Heart right ventricle (tissue), 16 donors: ENCODE data around the gene CARD11. TPM values are rescaled to one million over a fixed set of nuclear protein-coding genes. Genes with fewer than 3 reads are reported as not detected.

Source experiments
- ATAC-seq, 8 donors: fragments of 200-7000 bp; cut with Tn5 transposase; one replicate each; pipeline ENCODE4 v1.9.1; 2020; ENCODE audit warnings: mild to moderate bottlenecking in 8 of 8, moderate library complexity in 8 of 8, moderate number of reproducible peaks in 1 of 8
- DNase-seq, 2 donors: peaks; one replicate each; pipeline ENCODE4 v3.0.0-alpha.2; 2020
- H3K27ac ChIP-seq, 10 donors: fragments of 200-600 bp; sonication (generic) in 2 of 10; one replicate each; pipeline versions ENCODE4 v1.5.0 to v1.8.0; 2020 to 2022; ENCODE audit warnings: mild to moderate bottlenecking in 3 of 10
- H3K27me3 ChIP-seq, 7 donors: fragments of 200-600 bp; one replicate each; pipeline ENCODE4 v1.8.0; 2021 to 2022; ENCODE audit warnings: mild to moderate bottlenecking in 2 of 7
- H3K36me3 ChIP-seq, 9 donors: fragments of 200-600 bp; sonication (generic) in 1 of 9; one replicate each; pipeline versions ENCODE4 v1.5.0 to v1.8.0; 2020 to 2022; ENCODE audit warnings: mild to moderate bottlenecking in 2 of 9
- H3K4me1 ChIP-seq, 9 donors: fragments of 200-600 bp; sonication (generic) in 1 of 9; one replicate each; pipeline versions ENCODE4 v1.5.0 to v1.8.0; 2020 to 2022; ENCODE audit warnings: mild to moderate bottlenecking in 4 of 9
- H3K4me3 ChIP-seq, 10 donors: fragments of 200-600 bp; sonication (generic) in 2 of 10; one replicate each; pipeline versions ENCODE4 v1.5.0 to v1.8.0; 2020 to 2022; ENCODE audit warnings: mild to moderate bottlenecking in 7 of 10, moderate library complexity in 2 of 10
- H3K9me3 ChIP-seq, 11 donors: fragments of 200-600 bp in 10 of 11; sonication (generic) in 2 of 11; one replicate each; pipeline versions ENCODE4 v1.5.0 to v1.8.0; 2013 to 2022; ENCODE audit warnings: mild to moderate bottlenecking in 2 of 11, control low read depth in 1 of 11, moderate library complexity in 1 of 11
- WGBS, 2 donors: extraction: QIAGEN DNeasy Blood & Tissue Kit; methylation state at CpG; one replicate each; pipeline ENCODE4 v1.1.7; 2013; ENCODE audit warnings: inconsistent platforms in 1 of 2; 5-methylcytosine and 5-hydroxymethylcytosine counted together
- intact Hi-C, 10 donors: fragments of 100-400 bp; cut with DNase I; formaldehyde crosslinking; loops; one replicate each; pipeline versions ENCODE4 v1.11.1 to v1.14.2; 2022
- polyA plus RNA-seq, 2 donors: library from polyadenylated mRNA; stranded (reverse); fragments of 200-250 nt; gene quantifications; one replicate each; pipeline ENCODE4 v1.2.3, GENCODE V29; 2013
- total RNA-seq, 10 donors: library from RNA; stranded (reverse); fragmentation: NEBNext Ultra II Directional in 3 of 10; extraction: Animal tissue kit (Norgen Biotek cat#: 25700) in 3 of 10; gene quantifications; one replicate each; pipeline versions ENCODE4 v1.2.1 to v1.2.4, GENCODE V29; 2021 to 2023
- TF ChIP-seq, protein P1 (sequence below), 9 donors: fragments of 200-600 bp; sonication (generic) in 2 of 9; IDR thresholded peaks; one replicate each; pipeline versions ENCODE4 v1.5.0 to v1.8.0; 2021 to 2022; ENCODE audit warnings: antibody characterized with exemption in 9 of 9, mild to moderate bottlenecking in 5 of 9, moderate library complexity in 1 of 9
- donor health status: Arrhythmogenic right ventricular cardiomyopathy.
- donor health status: ischemic (EF 13 %, LVEDD 7.1; RV severe dilation, severe dysfunction).
- donor health status: healthy with polysubstance abuse.
- donor health status: DM: no; HTN: yes; CAD: no.
- donor health status: DM: no; HTN: no; CAD: no.
- donor health status: ischemic (EF 25% LVEDD 6.9; RV normal size, moderate dysfunction).
- donor health status: ischemic (EF 25% LVEDD 5.7; RV mildly dilated, moderate dysfunction).
- donor health status: healthy.
- donor health status: DM: yes; HTN: yes; CAD: no.
- donor health status: Ischemic cardiomyopathy.
- donor health status: ischemic (EF 35%, LVEDD 5.7; RV mildly dilated, moderate dysfunction).
- donor health status: nonischemic (EF 11% LVEDD 7.7; RV severe dilation, severe dysfunction).
- donor health status: DM: yes; HTN: yes; CAD: no.
- donor health status: PGD.
- donor health status: ischemic (EF 29% LVEDD 5.4; RV normal size, mild dysfunction).
- donor health status: nonischemic (EF 23%, LVEDD 6.1; RV moderate dilation, normal function).

CARD11 gene
- total and polyA plus RNA-seq, 12 donors = 0.14 to 1.7 (median 0.30) TPM; not detected in 1

DNA sequence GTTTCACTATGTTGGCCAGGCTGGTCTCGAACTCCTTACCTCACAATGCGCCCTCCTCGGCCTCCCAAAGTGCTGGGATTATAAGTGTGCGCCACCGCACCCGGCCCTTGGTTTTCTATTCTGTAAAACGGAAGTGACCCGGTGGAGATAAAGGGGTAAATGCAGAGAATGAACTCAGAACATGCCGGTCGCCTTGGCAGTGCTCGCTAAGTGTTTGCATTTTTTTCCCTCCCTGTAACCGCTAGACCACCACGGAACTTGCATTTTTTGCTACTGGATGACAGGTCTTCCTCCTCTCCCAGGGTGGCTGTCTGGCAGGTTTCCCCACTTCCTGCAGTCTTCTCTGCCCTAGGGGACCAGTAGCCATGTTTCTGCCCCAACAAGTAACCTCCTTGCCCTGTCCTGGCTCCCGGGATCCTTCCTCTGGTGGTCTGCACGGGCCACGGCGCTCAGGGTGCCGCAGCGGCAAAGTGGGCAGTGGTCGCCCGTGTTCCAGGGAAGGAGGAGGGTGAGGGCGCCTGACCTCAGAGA, 180.8 kb downstream of the CARD11 start:
- WGBS, 2 donors = 81 to 87% methylated on average over 22 of the region's 22 CpGs
- ATAC-seq = peak in 3 of 8 donors; percentile 2 to 26 (median 13)
- DNase-seq = no peak
- intact Hi-C loops = loop anchor here in 2 of 10 donors (5.0 to 10.0 kb wide), 4 partner anchors 101 to 1034 kb away; partner anchors contain the start of gene SDK1 (in 1 of the 2)
- Histone ChIP-seq H3K4me1 (peaks cover 0 to 31% (median 20%) of the 10 kb centered on the region in 9 donors), H3K4me3 (peak overlapping the region in 5 of 10 donors; percentile 20 to 29 (median 26)), H3K36me3 (no peaks in the 10 kb centered on the region), H3K27me3 (no peaks in the 10 kb centered on the region), H3K9me3 (no peaks in the 10 kb centered on the region), H3K27ac (peak overlapping the region; percentile 64 to 96 (median 88))
- TF ChIP-seq, protein P1, sequence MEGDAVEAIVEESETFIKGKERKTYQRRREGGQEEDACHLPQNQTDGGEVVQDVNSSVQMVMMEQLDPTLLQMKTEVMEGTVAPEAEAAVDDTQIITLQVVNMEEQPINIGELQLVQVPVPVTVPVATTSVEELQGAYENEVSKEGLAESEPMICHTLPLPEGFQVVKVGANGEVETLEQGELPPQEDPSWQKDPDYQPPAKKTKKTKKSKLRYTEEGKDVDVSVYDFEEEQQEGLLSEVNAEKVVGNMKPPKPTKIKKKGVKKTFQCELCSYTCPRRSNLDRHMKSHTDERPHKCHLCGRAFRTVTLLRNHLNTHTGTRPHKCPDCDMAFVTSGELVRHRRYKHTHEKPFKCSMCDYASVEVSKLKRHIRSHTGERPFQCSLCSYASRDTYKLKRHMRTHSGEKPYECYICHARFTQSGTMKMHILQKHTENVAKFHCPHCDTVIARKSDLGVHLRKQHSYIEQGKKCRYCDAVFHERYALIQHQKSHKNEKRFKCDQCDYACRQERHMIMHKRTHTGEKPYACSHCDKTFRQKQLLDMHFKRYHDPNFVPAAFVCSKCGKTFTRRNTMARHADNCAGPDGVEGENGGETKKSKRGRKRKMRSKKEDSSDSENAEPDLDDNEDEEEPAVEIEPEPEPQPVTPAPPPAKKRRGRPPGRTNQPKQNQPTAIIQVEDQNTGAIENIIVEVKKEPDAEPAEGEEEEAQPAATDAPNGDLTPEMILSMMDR (IDR thresholded peaks at IDR 0.05) = no peak

DNA sequence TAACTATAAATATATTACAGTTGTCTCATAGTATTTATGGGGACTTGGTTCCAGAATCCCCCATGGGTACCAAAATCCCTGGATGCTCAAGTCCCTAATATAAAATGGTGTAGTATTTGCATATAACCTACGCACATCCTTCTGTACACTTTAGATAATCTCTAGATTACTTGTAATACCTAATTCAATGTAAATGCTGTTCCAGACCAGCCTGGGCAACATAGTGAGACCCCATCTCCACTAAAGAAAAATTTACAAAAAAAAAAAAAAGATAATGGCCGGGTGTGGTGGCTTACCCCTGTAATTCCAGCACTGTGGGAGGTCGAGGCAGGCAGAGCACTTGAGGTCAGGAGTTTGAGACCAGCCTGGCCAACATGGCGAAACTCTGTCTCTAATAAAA, 182.2 kb downstream of the CARD11 start:
- no peaks in the 10 kb centered on the region for H3K36me3 ChIP-seq
- ATAC-seq (no peak), DNase-seq (no peak)
- no peak overlapping the region for H3K27ac ChIP-seq
- intact Hi-C loops = loop anchor here in 2 of 10 donors (5.0 to 10.0 kb wide), 4 partner anchors 99 to 1036 kb away; partner anchors contain the start of gene SDK1 (in 1 of the 2)
- no peaks in the 10 kb centered on the region for H3K27me3 ChIP-seq
- H3K4me1 ChIP-seq = peaks cover 0 to 31% (median 20%) of the 10 kb centered on the region in 9 donors
- WGBS, 2 donors = 95 to 97% methylated on average over 4 of the region's 4 CpGs
- H3K9me3 ChIP-seq = no peaks in the 10 kb centered on the region
- TF ChIP-seq, protein P1 (IDR thresholded peaks at IDR 0.05) = no peak
- no peak overlapping the region for H3K4me3 ChIP-seq

DNA sequence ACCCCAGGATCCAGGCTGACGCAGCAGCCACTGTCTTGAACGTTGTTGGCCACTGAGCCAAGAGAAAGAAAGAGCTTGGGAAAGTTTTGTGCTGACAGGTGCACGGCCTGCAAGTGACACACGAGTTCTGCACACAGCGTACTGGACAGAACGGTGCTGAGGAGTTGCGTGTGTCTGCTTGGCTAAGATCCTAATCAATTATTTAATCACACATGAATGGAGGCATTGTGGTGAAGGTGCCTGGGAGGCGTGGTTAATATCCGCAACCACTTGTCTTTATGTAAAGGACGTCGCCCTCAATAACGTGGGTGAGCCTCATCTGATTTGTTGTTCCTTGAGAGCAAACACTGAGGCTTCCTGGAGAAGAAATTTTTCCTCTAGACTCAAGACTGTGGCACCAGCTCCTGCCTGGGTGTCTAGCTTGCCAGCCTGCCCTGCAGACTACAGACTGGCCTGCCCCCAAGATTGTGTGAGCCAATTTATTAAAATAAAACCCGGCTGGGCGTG, 183.0 kb downstream of the CARD11 start:
- 82 to 85% methylated on average over 14 of the region's 14 CpGs for WGBS, 2 donors
- intact Hi-C loops = loop anchor here in 2 of 10 donors (5.0 to 10.0 kb wide), 4 partner anchors 98 to 1037 kb away; partner anchors contain the start of gene SDK1 (in 1 of the 2)
- Histone ChIP-seq H3K27me3 (no peaks in the 10 kb centered on the region), H3K36me3 (no peaks in the 10 kb centered on the region), H3K9me3 (no peaks in the 10 kb centered on the region), H3K4me3 (no peak overlapping the region), H3K4me1 (peaks cover 0 to 31% (median 20%) of the 10 kb centered on the region in 9 donors), H3K27ac (no peak overlapping the region)
- no peak for ATAC-seq
- TF ChIP-seq, protein P1 (IDR thresholded peaks at IDR 0.05) = no peak
- no peak for DNase-seq

DNA sequence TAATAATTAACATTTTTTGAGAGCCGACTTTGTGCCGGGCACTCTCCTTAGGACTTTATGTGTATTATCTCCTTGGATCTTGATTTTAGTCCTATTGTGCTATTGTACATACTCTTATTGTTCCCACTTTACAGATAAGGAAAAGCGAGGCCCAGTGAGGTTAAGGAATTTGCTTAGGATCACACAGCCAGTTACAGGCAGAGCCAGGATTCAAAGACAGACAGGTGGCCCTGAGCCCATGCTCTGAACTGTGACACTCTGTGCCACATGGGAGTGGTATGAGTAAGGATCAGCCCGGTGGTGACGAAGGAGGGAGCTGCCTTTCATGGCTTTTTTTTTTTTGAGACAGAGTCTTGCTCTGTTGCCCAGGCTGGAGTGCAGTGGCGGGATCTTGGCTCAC, 183.7 kb downstream of the CARD11 start:
- intact Hi-C loops = loop anchor here in 2 of 10 donors (5.0 to 10.0 kb wide), 4 partner anchors 98 to 1037 kb away; partner anchors contain the start of gene SDK1 (in 1 of the 2)
- TF ChIP-seq, protein P1 (IDR thresholded peaks at IDR 0.05) = no peak
- 94 to 95% methylated on average over 6 of the region's 6 CpGs for WGBS, 2 donors
- no peaks in the 10 kb centered on the region for H3K36me3 ChIP-seq
- H3K27me3 ChIP-seq = no peaks in the 10 kb centered on the region
- H3K4me1 ChIP-seq = peaks cover 0 to 27% (median 19%) of the 10 kb centered on the region in 9 donors
- ATAC-seq (no peak), DNase-seq (no peak)
- H3K4me3 ChIP-seq = no peak overlapping the region
- H3K27ac ChIP-seq = no peak overlapping the region
- no peaks in the 10 kb centered on the region for H3K9me3 ChIP-seq
